Mesodermal cell (in vitro differentiated cells): ENCODE results near the gene NSUN6. TPM values are rescaled to one million over a fixed set of nuclear protein-coding genes. Genes with fewer than 3 reads are reported as not detected.

ENCODE experiments used
- H3K27ac ChIP-seq: 2 replicates; pipeline ENCODE4 v1.7.0; 2013; ENCODE audit warnings: mild to moderate bottlenecking, low read depth, low read length, moderate library complexity; ENCODE audit not compliant: severe bottlenecking
- H3K36me3 ChIP-seq: 2 replicates; pipeline ENCODE4 v1.7.1; 2013; ENCODE audit warnings: mild to moderate bottlenecking, low read length, moderate library complexity; ENCODE audit not compliant: control insufficient read depth, insufficient read depth
- H3K4me1 ChIP-seq: one replicate; pipeline ENCODE4 v1.7.1; 2013; ENCODE audit warnings: mild to moderate bottlenecking, low read length; ENCODE audit not compliant: insufficient read depth, control insufficient read depth, poor library complexity, severe bottlenecking
- H3K4me3 ChIP-seq: 2 replicates; pipeline ENCODE4 v1.7.0; 2013; ENCODE audit warnings: low read length, control low read depth, mild to moderate bottlenecking; ENCODE audit not compliant: insufficient read depth, poor library complexity, severe bottlenecking; ENCODE audit errors: extremely low read depth
- H3K9me3 ChIP-seq: 2 replicates; pipeline ENCODE4 v1.7.1; 2013; ENCODE audit warnings: mild to moderate bottlenecking, low read length, moderate library complexity; ENCODE audit not compliant: control insufficient read depth
- whole genome bisulfite sequencing, 2 experiments: methylation state at CpG; one replicate each; pipeline ENCODE4 v1.1.5; 2013; ENCODE audit warnings: missing lambda C conversion rate in 2 of 2; ENCODE audit not compliant: insufficient coverage in 2 of 2; 5-methylcytosine and 5-hydroxymethylcytosine counted together
- polyA plus RNA-seq, 2 experiments: library from polyadenylated mRNA; stranded (reverse); fragments of 50-300 nt; gene quantifications; one replicate each; pipeline ENCODE4 v1.2.3, GENCODE V29; 2013

Gene NSUN6
- 11.9 TPM for polyA plus RNA-seq (2013, experiment 1 of 2)
- polyA plus RNA-seq (2013, experiment 2 of 2): 11.1 TPM

GRCh38 chr10:18651324-18652007, at the start of gene NSUN6:
NSUN6 (minus strand) TSS chr10:18651587; CDS start chr10:18651203, 384 bp downstream.
- no peaks in the 10 kb centered on the region for H3K4me1 ChIP-seq
- peak within 1 kb of the TSS; percentile 77 for H3K27ac ChIP-seq
- no peaks in the 10 kb centered on the region for H3K9me3 ChIP-seq
- peak within 1 kb of the TSS; percentile 76 for H3K4me3 ChIP-seq
- H3K36me3 ChIP-seq: peaks cover 8% of the 10 kb centered on the region
- 0 to 2% methylated on average over 29 of the region's 39 CpGs for WGBS, 2 experiments

- 66 to 73% methylated on average over 3 to 4 of the region's 6 CpGs for WGBS, 2 experiments
Observed at GRCh38 chr10:18699849-18700840, 48.8 kb upstream of the NSUN6 start.

GRCh38 chr10:18690541-18690940, 39.2 kb upstream of the NSUN6 start:
- 93 to 95% methylated on average over 5 to 6 of the region's 6 CpGs for WGBS, 2 experiments

More at GRCh38 chr10:18699849-18700840, 48.8 kb upstream of the NSUN6 start:
- H3K36me3 ChIP-seq: no peaks in the 10 kb centered on the region
- H3K27ac ChIP-seq: no peak overlapping the region
- H3K9me3 ChIP-seq: no peaks in the 10 kb centered on the region
- no peaks in the 10 kb centered on the region for H3K4me1 ChIP-seq
- no peak overlapping the region for H3K4me3 ChIP-seq

DNA sequence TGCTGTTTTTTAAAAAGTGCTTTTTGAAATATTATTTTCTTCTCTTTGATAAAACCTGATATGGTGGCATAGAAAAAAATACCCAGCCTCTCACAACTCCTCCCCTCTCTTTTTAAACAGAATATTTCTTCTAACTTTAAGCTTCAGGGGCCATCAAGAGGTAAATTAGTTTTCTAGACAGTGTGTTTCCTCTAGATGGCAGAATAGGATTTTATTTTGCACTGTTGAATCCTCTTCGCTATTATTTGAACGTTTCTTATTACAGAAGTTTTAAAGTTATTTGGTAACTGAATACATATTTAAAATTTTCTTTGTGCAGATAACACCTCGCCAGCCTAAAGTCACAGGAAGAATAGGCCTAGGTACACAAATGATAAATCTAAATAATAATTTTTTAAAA, 38.1 kb upstream of the NSUN6 start:
- no CpG with 5 or more reads among the region's 3 CpGs for WGBS, 2 experiments
- H3K27ac ChIP-seq: no peak overlapping the region
- H3K9me3 ChIP-seq: no peaks in the 10 kb centered on the region
- H3K4me1 ChIP-seq: peaks cover 3% of the 10 kb centered on the region
- H3K36me3 ChIP-seq: no peaks in the 10 kb centered on the region
- H3K4me3 ChIP-seq: no peak overlapping the region

More at GRCh38 chr10:18690541-18690940, 39.2 kb upstream of the NSUN6 start:
- no peaks in the 10 kb centered on the region for H3K9me3 ChIP-seq
- H3K4me1 ChIP-seq: no peaks in the 10 kb centered on the region
- no peak overlapping the region for H3K4me3 ChIP-seq
- no peak overlapping the region for H3K27ac ChIP-seq
- no peaks in the 10 kb centered on the region for H3K36me3 ChIP-seq

- no peak overlapping the region for H3K27ac ChIP-seq
- no peak overlapping the region for H3K4me3 ChIP-seq
- peaks cover 6% of the 10 kb centered on the region for H3K4me1 ChIP-seq
- H3K9me3 ChIP-seq: no peaks in the 10 kb centered on the region
- 100% methylated on average over 2 of the region's 5 CpGs; no CpG with 5 or more reads in 1 of the 2 experiments for WGBS, 2 experiments
- peaks cover 7% of the 10 kb centered on the region for H3K36me3 ChIP-seq
Observed at GRCh38 chr10:18687706-18688105, 36.3 kb upstream of the NSUN6 start.

- 87 to 100% methylated on average over 3 to 5 of the region's 7 CpGs for WGBS, 2 experiments
- Histone ChIP-seq H3K36me3 (peaks cover 8% of the 10 kb centered on the region), H3K27ac (no peak overlapping the region), H3K9me3 (no peaks in the 10 kb centered on the region), H3K4me1 (peaks cover 8% of the 10 kb centered on the region), H3K4me3 (no peak overlapping the region)
Observed at GRCh38 chr10:18687195-18687594, 35.8 kb upstream of the NSUN6 start.

- Histone ChIP-seq H3K4me1 (peaks cover 15% of the 10 kb centered on the region), H3K36me3 (peaks cover 15% of the 10 kb centered on the region), H3K9me3 (no peaks in the 10 kb centered on the region), H3K27ac (no peak overlapping the region), H3K4me3 (no peak overlapping the region)
- 89 to 93% methylated on average over 3 to 7 of the region's 7 CpGs for WGBS, 2 experiments
Observed at GRCh38 chr10:18685555-18685954, 34.2 kb upstream of the NSUN6 start.

DNA sequence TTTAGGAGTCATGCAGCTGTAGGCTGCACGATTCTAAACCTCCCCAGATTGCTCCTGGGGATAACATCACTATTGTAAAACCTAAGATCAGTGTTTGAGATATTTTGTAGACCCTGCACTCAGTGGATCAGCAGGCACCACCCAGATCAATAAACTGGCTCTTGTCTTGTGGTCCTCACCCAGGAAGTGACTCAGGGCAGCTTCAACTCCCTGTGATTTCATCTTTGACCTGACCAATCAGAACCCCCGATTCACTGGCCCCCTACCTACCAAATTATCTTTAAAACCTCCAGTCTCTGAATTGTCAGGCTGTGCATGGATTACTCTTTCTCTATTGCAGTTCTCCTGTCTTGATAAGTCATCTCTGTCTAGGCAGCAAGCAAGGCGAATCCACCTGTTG, 33.6 kb upstream of the NSUN6 start:
- WGBS, 2 experiments: 80 to 90% methylated on average over 1 of the region's 3 CpGs
- Histone ChIP-seq H3K36me3 (peaks cover 15% of the 10 kb centered on the region), H3K4me3 (no peak overlapping the region), H3K4me1 (peaks cover 15% of the 10 kb centered on the region), H3K9me3 (no peaks in the 10 kb centered on the region), H3K27ac (no peak overlapping the region)

GRCh38 chr10:18684416-18684815, 33.0 kb upstream of the NSUN6 start:
- 83% methylated on average over 1 of the region's 1 CpG; no CpG with 5 or more reads in 1 of the 2 experiments for WGBS, 2 experiments

DNA sequence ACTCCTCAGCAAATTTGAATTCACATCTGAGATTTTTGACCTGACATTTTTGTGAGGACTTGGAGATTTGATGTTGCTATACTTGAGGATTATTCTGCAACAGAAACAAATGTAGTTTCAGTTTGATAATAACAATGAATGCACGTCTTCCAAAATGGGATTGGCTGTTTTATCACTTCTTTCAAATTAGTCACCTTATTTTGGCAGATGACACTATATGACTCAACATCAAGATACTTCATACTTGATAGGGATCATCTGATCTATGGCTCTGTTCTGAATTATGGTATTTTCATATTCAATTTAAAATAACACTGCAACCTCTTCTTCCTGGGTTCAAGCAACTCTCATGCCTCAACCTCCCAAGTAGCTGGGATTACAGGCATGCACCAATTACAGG, 32.0 kb upstream of the NSUN6 start:
- Histone ChIP-seq H3K36me3 (peaks cover 23% of the 10 kb centered on the region), H3K4me3 (no peak overlapping the region), H3K27ac (no peak overlapping the region), H3K4me1 (peaks cover 15% of the 10 kb centered on the region), H3K9me3 (no peaks in the 10 kb centered on the region)
- WGBS, 2 experiments: 80% methylated on average over 1 of the region's 1 CpG; no CpG with 5 or more reads in 1 of the 2 experiments

More at GRCh38 chr10:18684416-18684815, 33.0 kb upstream of the NSUN6 start:
- no peaks in the 10 kb centered on the region for H3K9me3 ChIP-seq
- no peak overlapping the region for H3K4me3 ChIP-seq
- no peak overlapping the region for H3K27ac ChIP-seq
- peaks cover 15% of the 10 kb centered on the region for H3K36me3 ChIP-seq
- H3K4me1 ChIP-seq: peaks cover 15% of the 10 kb centered on the region
